NCI-H2081 (cell line): ENCODE results near the gene SLC25A51.

Experiments
- DNase-seq, 2 experiments: peaks; one replicate each; lab custom pipeline; 2025; lab: John Stamatoyannopoulos, UW

The SLC25A51 gene, protein sequence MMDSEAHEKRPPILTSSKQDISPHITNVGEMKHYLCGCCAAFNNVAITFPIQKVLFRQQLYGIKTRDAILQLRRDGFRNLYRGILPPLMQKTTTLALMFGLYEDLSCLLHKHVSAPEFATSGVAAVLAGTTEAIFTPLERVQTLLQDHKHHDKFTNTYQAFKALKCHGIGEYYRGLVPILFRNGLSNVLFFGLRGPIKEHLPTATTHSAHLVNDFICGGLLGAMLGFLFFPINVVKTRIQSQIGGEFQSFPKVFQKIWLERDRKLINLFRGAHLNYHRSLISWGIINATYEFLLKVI

DNA sequence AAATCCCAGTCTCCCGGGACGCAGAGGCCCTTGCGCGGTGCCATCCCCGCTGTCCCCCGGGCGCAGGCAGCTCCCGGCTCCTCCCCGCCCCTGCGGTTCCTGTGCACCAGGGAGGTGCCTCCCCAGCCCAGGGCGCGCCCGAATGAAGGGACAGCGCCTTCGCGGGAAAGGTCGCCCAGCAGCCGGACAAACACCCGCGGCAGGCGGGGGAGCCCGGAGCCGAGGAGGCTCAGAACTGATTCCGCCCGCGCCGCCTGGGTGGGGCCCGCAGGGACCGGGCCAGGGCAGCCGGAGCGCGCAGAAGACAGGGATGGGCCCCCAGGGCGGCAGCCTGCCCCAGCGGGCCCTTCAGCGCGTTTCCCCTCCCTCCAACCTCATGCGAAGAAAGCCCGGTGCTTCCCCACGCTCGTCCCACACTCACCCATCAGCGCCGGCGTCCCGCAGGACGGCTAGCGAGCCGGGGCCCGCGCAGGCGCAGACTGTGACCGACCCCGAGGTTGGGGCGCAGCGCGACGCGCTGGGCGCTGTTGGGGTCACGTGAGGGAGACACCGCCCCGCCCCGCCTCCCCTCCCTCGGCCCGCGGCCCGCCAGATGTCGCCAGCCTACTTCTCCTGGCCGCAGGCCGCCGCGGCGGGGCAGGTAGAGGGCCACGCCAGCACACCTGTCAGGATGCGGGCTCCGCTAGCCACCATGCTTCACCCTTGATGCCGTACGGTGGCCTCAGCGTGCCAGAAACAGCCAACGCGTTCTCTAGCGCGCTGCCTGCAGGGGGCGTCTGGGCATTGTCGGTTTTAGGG, at the start of gene SLC25A51:
Gene SLC25A51, minus strand, starts transcription at position 481 of the 798 bp plus-strand sequence. CDS start 15,577 bp downstream, outside the sequence.
- peak; percentile 92 to 97 for DNase-seq

- no peak for DNase-seq
Measured at GRCh38 chr9:37953206-37953774, 49.4 kb upstream of the SLC25A51 start.

DNA sequence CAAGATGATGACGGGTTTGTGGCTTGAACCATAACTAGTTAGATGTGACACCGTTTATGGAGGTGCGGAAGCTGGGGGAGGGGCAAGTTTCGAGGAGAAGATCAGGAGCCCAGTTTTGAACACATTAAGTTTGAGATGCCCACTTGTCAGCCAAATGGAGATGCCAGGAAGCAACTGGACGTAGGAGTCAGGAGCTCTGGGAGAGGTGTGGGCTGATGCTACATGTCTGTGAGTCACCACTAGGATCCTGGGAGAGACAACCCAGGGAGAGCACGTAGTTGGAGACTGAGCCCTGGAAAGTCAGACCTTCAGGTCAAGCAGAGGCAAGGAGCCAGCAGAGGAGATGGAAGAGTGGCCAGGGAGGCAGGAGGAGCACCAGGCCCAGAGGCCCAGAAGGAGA, 48.8 kb upstream of the SLC25A51 start:
- no peak for DNase-seq

DNA sequence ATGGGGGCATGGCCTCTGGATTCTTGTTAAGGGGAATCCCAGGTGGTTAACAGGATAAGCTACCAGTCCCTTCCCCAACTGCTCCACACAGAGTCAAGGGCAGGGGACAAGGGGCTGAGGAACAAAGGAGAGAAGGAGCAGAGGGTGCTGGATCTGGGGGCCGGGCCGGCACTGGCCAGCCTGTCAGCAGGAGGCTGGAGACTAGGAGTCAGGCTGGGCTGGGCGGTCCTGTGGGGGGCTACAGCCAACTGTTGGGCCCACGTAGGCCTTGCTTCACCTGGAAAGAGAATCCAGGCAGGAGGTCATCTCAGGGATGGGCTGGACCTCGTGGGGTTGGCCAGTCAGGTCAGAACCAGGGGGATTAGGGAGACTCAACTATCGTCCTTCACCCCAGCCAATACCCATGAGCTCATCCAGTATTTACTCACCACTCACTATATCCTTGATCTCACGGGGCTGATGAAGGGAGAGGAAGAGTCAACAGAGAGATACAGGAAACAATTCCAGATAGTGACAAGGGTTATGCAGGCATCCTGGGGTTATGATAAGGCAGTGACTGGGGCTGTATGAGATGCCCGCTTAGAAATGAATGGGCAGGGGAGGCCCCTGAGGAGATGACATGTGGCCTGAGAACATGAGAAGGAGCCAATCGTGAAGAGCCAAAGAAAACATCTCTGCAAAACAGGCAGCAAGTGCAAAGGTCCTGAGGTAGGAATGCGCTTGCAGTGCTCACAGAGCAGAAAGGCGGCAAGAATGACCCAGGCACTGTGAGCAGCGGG, 47.9 kb upstream of the SLC25A51 start:
- no peak for DNase-seq

DNA sequence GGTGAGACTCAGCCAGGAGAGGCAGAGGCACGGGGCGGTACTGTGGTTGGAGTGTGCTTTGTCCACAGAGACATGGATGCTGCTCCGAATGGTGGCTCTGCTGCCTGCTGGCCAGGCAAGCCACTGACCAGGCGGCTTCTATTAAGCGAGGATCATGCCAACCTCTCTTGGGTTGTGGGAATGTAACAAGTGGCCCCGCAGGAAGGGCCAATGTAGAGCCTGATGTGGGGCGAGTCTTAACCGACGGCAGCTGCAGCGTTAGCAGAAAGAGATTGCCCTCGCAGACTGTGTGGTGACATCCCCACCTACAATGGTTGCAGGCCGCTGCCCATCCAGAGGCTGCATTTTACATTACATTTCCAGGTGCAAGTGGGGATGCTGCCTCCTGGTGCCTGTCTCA, 46.6 kb upstream of the SLC25A51 start:
- no peak for DNase-seq

GRCh38 chr9:37949576-37949975, 45.6 kb upstream of the SLC25A51 start:
- DNase-seq, result no peak

DNA sequence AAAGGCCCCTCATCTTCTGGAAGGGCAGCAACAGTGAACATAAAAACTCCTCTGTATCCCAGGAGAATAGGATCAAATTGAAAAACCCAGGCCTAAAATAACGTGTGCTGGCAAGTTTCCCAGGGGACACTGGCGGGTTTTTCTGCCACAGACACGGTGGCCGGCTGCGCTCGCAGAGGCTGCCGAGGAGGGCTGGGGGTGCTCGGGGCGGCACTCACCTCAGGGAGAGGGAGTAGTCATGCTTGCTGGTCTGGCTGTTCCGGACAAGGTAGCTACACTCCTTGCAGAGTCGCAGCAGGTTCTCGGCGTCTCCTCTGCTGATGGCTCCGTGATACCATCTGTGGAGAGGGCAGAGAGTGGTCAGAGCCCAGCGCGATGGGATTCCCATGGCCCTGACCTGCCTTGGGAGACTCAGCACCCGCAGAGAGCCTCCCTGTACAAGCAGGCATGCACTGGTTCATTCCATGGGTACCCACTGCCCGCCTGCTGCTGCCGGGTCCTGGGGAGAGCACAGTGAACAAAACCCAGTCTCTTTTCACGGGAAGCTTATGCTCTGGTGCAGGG, 44.6 kb upstream of the SLC25A51 start:
- no peak for DNase-seq

GRCh38 chr9:37947977-37948376, 44.0 kb upstream of the SLC25A51 start:
- DNase-seq, result no peak

DNA sequence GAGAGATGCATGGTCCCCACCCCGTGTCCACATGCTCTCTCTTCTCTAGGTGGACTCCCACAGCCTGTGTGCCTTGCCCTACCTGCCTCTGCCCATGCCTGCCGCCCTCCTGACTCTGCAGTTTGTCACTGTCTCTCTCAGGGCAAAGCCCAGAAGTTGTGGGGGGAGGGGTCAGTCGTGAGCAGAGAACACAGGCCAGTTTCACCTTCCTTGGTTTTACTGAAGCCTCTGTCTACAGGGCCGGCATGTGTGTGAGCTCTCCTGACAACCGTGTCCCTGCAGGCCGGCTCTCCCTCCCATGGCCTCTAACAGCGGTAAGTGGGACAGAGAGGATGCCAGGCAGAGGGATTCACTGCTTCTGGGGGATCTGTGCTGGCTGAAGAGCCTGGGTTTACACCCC, 43.5 kb upstream of the SLC25A51 start:
- no peak for DNase-seq

DNA sequence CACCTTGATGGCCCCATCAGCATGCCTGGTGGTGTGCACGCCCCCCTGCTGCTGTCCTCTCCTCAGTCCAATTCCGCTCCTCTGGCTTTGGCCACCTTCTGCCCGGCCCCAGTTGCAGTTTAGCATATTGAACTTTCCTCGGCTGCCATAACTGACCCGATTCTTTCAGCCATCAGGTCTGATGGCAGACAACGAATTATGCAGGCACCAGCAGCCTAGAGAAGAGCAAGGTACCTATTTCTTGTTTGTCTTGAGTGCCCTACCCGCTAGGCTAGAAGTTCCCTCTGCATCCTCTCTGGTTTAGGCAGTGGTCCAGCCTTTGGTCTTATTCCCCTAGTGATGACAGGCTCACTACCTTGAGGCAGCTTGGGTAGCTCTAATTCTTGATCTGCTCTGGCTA, 43.0 kb upstream of the SLC25A51 start:
- no peak for DNase-seq

DNA sequence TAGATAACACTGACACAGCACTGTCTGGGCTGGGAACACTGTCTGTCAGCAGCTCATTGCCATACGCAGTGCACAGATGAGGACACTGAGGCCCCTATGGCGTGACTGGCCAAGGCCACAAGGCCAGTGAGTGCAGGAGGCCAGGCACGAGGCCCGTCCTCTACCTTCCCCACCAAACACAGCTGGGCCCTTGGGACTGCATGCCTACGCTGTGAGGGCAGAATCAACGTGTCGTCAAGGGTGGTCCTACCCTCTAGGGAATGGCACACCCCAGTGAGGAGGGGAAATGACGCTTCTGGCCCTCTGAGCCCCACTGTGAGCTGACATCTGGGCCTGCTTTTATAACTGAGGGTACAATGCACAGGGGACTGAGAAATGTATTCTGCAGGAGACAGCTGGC, 42.1 kb upstream of the SLC25A51 start:
- no peak for DNase-seq

GRCh38 chr9:37944671-37945481, 40.9 kb upstream of the SLC25A51 start:
- DNase-seq, result no peak

DNA sequence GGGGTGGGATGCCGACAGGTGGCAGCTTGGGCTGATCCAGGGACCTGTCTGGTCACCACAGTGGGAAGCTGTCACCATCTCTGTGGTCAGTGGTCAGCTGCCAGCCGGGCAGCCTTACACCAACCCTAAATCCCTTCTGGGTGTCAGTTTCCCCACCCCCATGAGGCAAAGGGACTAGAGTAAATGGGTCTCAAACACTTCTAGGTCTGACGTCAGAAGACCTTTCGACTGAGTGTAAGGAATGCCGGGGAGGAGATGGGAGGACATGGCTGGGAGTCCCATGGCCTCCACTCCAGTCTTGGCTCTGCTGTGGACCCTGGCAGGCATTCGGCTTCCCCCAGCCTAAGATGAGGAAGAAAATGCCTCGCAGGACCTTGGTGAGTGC, 40.3 kb upstream of the SLC25A51 start:
- DNase-seq, result no peak

- DNase-seq, result no peak
Measured at GRCh38 chr9:37943345-37944265, 39.7 kb upstream of the SLC25A51 start.

DNA sequence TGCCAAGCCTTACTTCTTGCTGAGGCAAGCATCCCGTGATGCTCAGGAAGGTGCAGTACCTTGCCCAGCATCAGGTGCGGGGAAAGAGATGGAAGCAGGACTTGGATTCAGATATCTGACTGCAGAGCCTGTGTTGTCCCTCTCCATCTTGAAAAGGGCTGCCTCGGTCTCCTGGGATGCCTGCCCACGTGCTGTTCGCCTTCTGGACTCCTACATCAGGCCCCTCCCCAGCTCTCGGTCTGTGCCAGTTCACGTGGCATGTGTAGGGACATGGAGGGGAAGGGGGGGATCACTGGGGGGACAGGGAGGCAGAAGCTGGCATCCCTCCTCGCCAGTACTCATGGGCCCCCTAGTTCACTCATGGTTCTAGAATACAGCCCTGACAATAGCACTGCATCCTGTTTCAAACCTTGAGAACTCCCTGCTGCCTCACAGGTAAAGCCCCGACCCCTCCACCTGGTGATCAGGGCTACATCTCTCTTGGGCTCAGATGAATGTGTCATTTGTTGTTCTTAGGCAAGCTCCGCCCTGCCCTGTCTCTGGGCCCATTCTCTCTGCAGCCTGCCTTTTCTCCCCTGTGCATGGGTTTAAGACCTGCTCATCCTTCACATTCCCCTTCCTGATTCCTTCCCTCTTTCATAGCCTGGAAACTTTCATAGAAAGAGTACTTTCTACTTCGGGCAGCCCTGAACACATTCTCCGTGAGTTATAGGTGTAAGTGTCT, 38.9 kb upstream of the SLC25A51 start:
- no peak for DNase-seq

DNA sequence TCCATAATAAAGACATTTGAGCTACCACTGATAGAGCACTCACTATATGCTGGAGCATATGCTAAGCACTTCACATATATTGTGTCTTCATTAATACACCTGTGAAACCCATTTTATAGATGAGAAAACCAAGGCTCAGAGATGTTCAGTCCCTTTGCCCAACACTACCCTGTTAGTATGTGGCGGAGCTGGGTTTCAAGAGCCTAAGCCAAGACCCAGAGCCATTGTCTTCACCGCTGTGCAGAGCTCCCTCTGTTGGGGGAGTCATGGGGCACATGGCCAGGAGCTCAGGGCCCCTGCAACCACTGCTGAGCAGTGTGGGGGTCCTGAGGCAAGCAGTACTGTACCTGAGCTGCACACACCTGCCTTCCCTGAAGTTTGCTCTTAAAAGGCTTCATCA, 37.3 kb upstream of the SLC25A51 start:
- no peak for DNase-seq

DNA sequence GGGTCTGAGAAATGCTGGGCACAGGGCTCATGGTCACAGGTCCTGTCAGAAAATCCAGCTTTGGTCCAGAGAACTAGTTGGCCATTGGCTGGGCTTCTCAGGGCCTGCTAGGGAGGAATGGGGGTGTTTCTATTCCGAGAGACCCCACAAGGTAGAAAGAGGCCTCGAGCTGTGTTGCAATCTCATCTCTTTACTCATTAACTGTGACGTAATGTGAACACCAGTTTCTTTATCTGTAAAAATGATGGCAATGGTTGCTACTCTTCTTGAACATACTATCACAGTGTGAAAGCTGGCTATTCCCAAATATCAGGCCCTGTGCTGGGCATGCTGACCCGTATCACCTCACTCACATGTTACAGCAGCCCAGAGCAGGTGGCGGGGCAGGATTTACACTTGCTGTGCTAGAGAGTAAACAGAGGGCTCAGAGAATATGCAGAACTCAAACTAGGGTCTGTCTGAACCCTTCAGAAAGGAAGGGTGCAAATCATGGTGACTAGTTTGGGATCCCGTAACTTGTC, 35.7 kb upstream of the SLC25A51 start:
- DNase-seq, result no peak

GRCh38 chr9:37938121-37938891, 34.4 kb upstream of the SLC25A51 start:
- no peak for DNase-seq
